Body of pancreas (tissue), 4 donors: ENCODE measurements around the gene IL10. TPM values are rescaled to one million over a fixed set of nuclear protein-coding genes. Genes with fewer than 3 reads are reported as not detected.
"Not testable (repeated sequence)": the region's sequence is repeated elsewhere in the genome, so short reads cannot be mapped to it uniquely, and the experiment has no call there.

Source experiments
- ATAC-seq: fragments of 150-250 bp; one replicate; pipeline ENCODE4 v1.9.1; 2016
- DNase-seq, 4 donors: peaks; one replicate each; pipeline ENCODE4 v3.0.0-alpha.2; 2019
- H3K27ac ChIP-seq, 4 donors: fragments of 200-600 bp; sonication (generic); 1 replicate in 3 of 4; 2 replicates in 1 of 4; pipeline versions ENCODE4 v1.5.1 to v1.6.1; 2016 to 2019; ENCODE audit warnings: mild to moderate bottlenecking in 1 of 4, mixed read lengths in 1 of 4, moderate library complexity in 1 of 4
- H3K27me3 ChIP-seq, 2 donors: fragments of 200-600 bp; sonication (generic); one replicate each; pipeline ENCODE4 v1.6.0; 2016; ENCODE audit warnings: mild to moderate bottlenecking in 1 of 2
- H3K36me3 ChIP-seq, 2 donors: fragments of 200-600 bp; sonication (generic); replicated peaks in 1 of 2; 2 replicates each; pipeline ENCODE4 v1.5.1; 2016; ENCODE audit warnings: low read depth in 2 of 2; ENCODE audit not compliant: insufficient read depth in 1 of 2
- H3K4me1 ChIP-seq: fragments of 200-600 bp; sonication (generic); one replicate; pipeline ENCODE4 v1.6.0; 2016
- H3K4me3 ChIP-seq, 2 donors: fragments of 200-600 bp; sonication (generic); 1 replicate in 1 of 2; 2 replicates in 1 of 2; pipeline ENCODE4 v1.5.1; 2016 to 2019
- H3K9me3 ChIP-seq, 3 donors: fragments of 200-600 bp; sonication (generic); 1 replicate in 2 of 3; 2 replicates in 1 of 3; pipeline ENCODE4 v1.5.1; 2016
- POLR2A ChIP-seq, 3 donors: fragments of 450-650 bp; IDR thresholded peaks; one replicate each; pipeline ENCODE4 v1.6.1; 2016; ENCODE audit warnings: antibody characterized with exemption in 3 of 3, mild to moderate bottlenecking in 2 of 3
- WGBS, 2 donors: methylation state at CpG; one replicate each; pipeline ENCODE4 v1.1.5; 2017; 5-methylcytosine and 5-hydroxymethylcytosine counted together
- intact Hi-C: fragments of 100-400 bp; cut with DNase I; formaldehyde crosslinking; loops from one replicate; pipeline ENCODE4 v1.15.1; 2023
- total RNA-seq, 2 donors: library from RNA; depleted of rRNA; stranded (reverse); fragments of >200 nt; gene quantifications; one replicate each; pipeline ENCODE4 v1.1.0, GENCODE V29; 2016
- TF ChIP-seq, protein P1 (sequence below), 7 experiments: fragments of 450-650 bp in 4 of 7; fragments of 200-600 bp in 3 of 7; sonication (generic) in 3 of 7; IDR thresholded peaks; one replicate each; pipeline ENCODE4 v1.5.1; 2016 to 2019; ENCODE audit warnings: antibody characterized with exemption in 7 of 7

IL10 gene
- total RNA-seq, 2 donors from 2014 or later = 1.0 TPM; not detected in 1

DNA sequence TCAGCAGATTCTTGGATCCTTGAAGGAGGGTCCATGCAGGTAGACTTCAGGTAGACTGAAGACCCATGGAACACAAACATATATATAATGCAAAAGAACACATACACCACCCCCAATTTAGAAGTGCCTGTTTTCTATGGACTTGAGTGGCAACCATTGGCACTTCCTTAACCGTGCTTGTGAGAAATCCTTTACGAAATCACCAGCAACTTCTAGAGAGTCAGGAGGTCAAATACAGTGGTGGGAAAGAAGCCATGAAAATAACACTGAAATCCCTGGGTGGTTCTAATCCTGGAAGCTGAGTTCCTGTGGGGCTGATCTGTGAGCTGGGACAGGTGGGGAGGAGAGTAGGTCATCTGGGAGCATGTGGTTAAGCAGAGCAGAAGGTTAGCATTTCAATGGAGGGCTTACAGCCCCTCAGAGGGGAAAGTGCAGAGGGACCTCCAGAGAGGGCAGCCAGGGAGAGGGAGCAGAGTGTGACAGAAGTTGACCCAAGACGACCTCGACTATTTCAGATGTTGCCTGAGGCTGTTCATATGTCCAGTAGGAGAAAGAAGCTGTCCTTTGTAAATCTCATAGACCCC is 13.0 kb upstream of the IL10 start:
- H3K27ac ChIP-seq = no peak overlapping the region
- H3K4me3 ChIP-seq = no peak overlapping the region
- TF ChIP-seq, protein P1, sequence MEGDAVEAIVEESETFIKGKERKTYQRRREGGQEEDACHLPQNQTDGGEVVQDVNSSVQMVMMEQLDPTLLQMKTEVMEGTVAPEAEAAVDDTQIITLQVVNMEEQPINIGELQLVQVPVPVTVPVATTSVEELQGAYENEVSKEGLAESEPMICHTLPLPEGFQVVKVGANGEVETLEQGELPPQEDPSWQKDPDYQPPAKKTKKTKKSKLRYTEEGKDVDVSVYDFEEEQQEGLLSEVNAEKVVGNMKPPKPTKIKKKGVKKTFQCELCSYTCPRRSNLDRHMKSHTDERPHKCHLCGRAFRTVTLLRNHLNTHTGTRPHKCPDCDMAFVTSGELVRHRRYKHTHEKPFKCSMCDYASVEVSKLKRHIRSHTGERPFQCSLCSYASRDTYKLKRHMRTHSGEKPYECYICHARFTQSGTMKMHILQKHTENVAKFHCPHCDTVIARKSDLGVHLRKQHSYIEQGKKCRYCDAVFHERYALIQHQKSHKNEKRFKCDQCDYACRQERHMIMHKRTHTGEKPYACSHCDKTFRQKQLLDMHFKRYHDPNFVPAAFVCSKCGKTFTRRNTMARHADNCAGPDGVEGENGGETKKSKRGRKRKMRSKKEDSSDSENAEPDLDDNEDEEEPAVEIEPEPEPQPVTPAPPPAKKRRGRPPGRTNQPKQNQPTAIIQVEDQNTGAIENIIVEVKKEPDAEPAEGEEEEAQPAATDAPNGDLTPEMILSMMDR (IDR thresholded peaks at IDR 0.05) = no peak
- no peak for TF ChIP-seq POLR2A (IDR thresholded peaks at IDR 0.05)
- intact Hi-C loops = loop anchor here (10.0 kb wide), 1 partner anchor 80 kb away; no protein-coding TSS in a partner anchor
- ATAC-seq (no peak), DNase-seq (no peak)
- H3K36me3 ChIP-seq = no peaks in the 10 kb centered on the region
- WGBS, 2 donors = 79 to 85% methylated on average over 4 of the region's 4 CpGs
- H3K9me3 ChIP-seq = no peaks in the 10 kb centered on the region
- H3K27me3 ChIP-seq = no peaks in the 10 kb centered on the region
- no peaks in the 10 kb centered on the region for H3K4me1 ChIP-seq

DNA sequence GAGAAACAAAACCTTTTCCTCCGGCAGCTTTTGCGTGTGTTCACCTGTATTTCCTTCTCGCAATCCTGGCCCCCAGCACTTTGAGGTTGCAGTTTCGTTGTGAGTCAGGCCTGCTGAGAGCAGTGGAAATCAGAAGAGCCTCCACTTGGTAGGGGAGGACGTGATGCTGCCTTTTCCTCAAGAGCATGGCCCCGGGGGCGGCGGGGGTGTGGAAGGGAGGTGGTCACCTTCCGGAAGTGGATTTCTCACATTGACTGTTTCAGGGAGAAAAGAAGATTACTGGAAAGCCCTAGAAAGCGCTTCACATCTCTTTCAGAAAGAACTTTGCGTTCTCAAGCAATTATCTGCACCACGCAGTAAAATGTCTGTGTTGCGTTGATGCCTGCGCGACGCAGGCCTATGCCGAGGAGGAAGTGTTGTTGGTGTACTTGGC is 12.2 kb upstream of the IL10 start:
- Histone ChIP-seq H3K27me3 (no peaks in the 10 kb centered on the region), H3K27ac (no peak overlapping the region), H3K9me3 (no peaks in the 10 kb centered on the region), H3K4me3 (no peak overlapping the region), H3K36me3 (no peaks in the 10 kb centered on the region), H3K4me1 (no peaks in the 10 kb centered on the region)
- no peak for DNase-seq
- ATAC-seq = no peak
- intact Hi-C loops = loop anchor here (10.0 kb wide), 1 partner anchor 80 kb away; no protein-coding TSS in a partner anchor
- TF ChIP-seq POLR2A (IDR thresholded peaks at IDR 0.05) = no peak
- TF ChIP-seq, protein P1 (IDR thresholded peaks at IDR 0.05) = no peak
- 92 to 94% methylated on average over 17 of the region's 17 CpGs for whole genome bisulfite sequencing, 2 donors

DNA sequence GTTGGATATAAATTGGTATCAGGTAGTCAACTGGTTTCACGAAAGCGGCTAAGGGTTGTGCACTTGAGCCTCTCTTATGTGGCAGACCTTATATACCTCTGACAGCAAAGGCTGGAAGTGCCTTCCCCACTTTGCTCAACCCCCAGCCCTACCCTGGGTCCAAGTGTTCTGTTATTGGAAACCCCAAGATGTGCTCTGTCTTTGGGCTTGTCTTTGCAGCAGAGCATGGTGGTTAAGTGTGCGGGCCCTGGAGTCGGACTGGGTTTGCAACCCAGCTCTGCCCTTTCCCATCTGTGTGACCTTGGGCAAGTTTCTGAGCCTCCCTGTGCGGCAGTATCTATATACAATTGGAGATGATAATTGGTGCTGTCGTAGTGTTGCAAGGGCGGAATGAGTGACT is 11.2 kb upstream of the IL10 start:
- 71 to 73% methylated on average over 7 of the region's 7 CpGs for WGBS, 2 donors

DNA sequence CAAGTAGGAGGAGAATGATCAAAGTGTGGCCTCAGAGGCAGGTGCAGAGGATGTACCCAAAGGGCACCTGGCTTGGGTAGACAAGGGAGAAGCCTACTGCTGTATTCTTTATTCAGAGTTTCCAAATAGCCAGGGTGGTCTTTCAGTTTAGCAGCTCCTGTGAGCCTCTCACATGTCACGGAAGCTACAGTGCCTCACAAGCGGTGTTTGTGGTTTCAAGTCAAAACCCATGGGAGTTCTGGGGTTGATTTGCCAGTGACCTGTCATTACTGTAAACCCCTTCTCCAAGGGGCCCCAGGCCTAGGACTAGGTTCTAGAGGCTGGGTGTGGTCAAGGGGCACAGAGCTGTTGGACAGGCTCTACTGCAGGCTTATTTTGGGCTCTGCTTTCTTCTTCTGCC is 10.2 kb upstream of the IL10 start:
- no peaks in the 10 kb centered on the region for H3K4me1 ChIP-seq
- DNase-seq (no peak), ATAC-seq (no peak)
- H3K27ac ChIP-seq = no peak overlapping the region
- intact Hi-C loops = loop anchor here (10.0 kb wide), 1 partner anchor 78 kb away; no protein-coding TSS in a partner anchor
- no peak overlapping the region for H3K4me3 ChIP-seq
- H3K36me3 ChIP-seq = no peaks in the 10 kb centered on the region
- H3K27me3 ChIP-seq = no peaks in the 10 kb centered on the region
- H3K9me3 ChIP-seq = no peaks in the 10 kb centered on the region
- TF ChIP-seq, protein P1 (IDR thresholded peaks at IDR 0.05) = no peak
- no peak for TF ChIP-seq POLR2A (IDR thresholded peaks at IDR 0.05)
- WGBS, 2 donors = 79 to 100% methylated on average over 2 of the region's 2 CpGs

More for the DNA sequence above, 11.2 kb upstream of the IL10 start:
- H3K27ac ChIP-seq = no peak overlapping the region
- no peak overlapping the region for H3K4me3 ChIP-seq
- no peaks in the 10 kb centered on the region for H3K4me1 ChIP-seq
- TF ChIP-seq POLR2A (IDR thresholded peaks at IDR 0.05) = no peak
- DNase-seq (no peak), ATAC-seq (no peak)
- no peaks in the 10 kb centered on the region for H3K36me3 ChIP-seq
- intact Hi-C loops = loop anchor here (10.0 kb wide), 1 partner anchor 79 kb away; no protein-coding TSS in a partner anchor
- no peaks in the 10 kb centered on the region for H3K9me3 ChIP-seq
- no peaks in the 10 kb centered on the region for H3K27me3 ChIP-seq

DNA sequence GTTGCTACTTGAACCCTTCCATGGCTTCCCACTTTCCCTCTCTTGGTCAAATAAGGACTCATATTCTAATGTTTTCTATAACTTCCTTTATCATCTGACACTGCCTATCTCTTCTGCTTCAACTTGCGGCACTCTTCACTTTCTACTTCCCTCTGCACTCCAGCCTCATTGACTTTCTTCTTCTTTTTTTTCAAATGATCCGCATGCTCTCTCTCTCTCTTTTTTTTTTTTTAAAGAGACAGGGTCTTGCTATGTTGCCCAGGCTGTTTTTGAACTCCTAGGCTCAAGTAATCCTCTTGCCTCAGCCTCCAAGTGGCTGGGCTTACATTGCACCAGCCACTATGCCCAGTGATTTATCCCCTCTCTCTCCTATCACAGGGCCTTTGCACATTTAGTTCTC is 7.3 kb upstream of the IL10 start:
- Histone ChIP-seq H3K4me3 (no peak overlapping the region), H3K36me3 (no peaks in the 10 kb centered on the region), H3K27me3 (no peaks in the 10 kb centered on the region), H3K4me1 (no peaks in the 10 kb centered on the region), H3K27ac (no peak overlapping the region), H3K9me3 (no peaks in the 10 kb centered on the region)
- ATAC-seq = no peak
- no peak for DNase-seq
- intact Hi-C loops = loop anchor here (10.0 kb wide), 1 partner anchor 75 kb away; no protein-coding TSS in a partner anchor
- TF ChIP-seq POLR2A (IDR thresholded peaks at IDR 0.05) = no peak
- TF ChIP-seq, protein P1 (IDR thresholded peaks at IDR 0.05) = no peak
- 54 to 78% methylated on average over 2 of the region's 2 CpGs for WGBS, 2 donors

DNA sequence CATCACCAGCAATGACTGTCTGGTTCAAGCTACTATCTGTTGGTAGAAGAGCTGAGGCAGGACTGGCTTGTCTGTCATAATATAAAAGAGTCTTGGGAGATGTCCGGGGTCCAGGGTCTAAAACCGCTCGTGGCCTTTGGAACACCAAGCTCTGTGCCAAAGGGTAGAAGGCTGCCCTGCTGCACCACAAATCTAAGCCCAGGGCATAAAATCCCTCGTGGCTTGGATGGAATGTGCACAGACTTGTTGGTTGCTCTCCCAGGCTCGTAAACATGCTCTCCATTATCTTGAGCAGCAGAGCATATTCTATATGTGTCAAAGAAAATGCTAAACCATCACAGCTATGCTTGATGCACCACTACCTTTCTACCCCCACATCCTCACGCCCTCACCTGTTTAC is 6.6 kb upstream of the IL10 start:
- H3K4me3 ChIP-seq, H3K36me3 ChIP-seq, DNase-seq, intact Hi-C loops, H3K27me3 ChIP-seq, H3K4me1 ChIP-seq, H3K27ac ChIP-seq, ATAC-seq, H3K9me3 ChIP-seq: not testable (repeated sequence)
- 75 to 76% methylated on average over 6 of the region's 6 CpGs for WGBS, 2 donors
